Astrocyte (in vitro differentiated cells and primary cell): Measurements from ENCODE around the gene TOGARAM2. TPM values are rescaled to one million over a fixed set of nuclear protein-coding genes. Genes with fewer than 3 reads are reported as not detected.

Source experiments
- DNase-seq: peaks from one replicate; pipeline ENCODE4 v3.0.0-alpha.2; 2010; ENCODE audit warnings: low read depth
- FAIRE-seq: peaks from 2 replicates; lab custom pipeline; 2011; peaks lifted over from hg19 to GRCh38; lab: Jason Lieb, UNC
- H2AFZ ChIP-seq: 2 replicates; pipeline ENCODE4 v1.6.0; 2012; ENCODE audit warnings: low read depth, low read length, inconsistent platforms
- H3K27ac ChIP-seq: 2 replicates; pipeline ENCODE4 v1.5.1; 2011; ENCODE audit warnings: low read depth, low read length, inconsistent platforms
- H3K27me3 ChIP-seq: 2 replicates; pipeline ENCODE4 v1.6.0; 2011; ENCODE audit warnings: low read length, inconsistent platforms; ENCODE audit not compliant: insufficient read depth
- H3K36me3 ChIP-seq: 2 replicates; pipeline ENCODE4 v1.5.1; 2011; ENCODE audit warnings: low read length, inconsistent platforms; ENCODE audit not compliant: insufficient read depth
- H3K4me1 ChIP-seq: 2 replicates; pipeline ENCODE4 v1.5.1; 2011; ENCODE audit warnings: low read length, inconsistent platforms; ENCODE audit not compliant: insufficient read depth
- H3K4me2 ChIP-seq: 2 replicates; pipeline ENCODE4 v1.6.0; 2012; ENCODE audit warnings: low read length, inconsistent platforms
- H3K4me3 ChIP-seq: 2 replicates; pipeline ENCODE4 v1.5.1; 2011; ENCODE audit warnings: low read depth, mild to moderate bottlenecking, low read length, inconsistent platforms; ENCODE audit not compliant: insufficient read depth
- H3K79me2 ChIP-seq: 2 replicates; pipeline ENCODE4 v1.6.0; 2012; ENCODE audit warnings: mild to moderate bottlenecking, low read length, inconsistent platforms; ENCODE audit not compliant: insufficient read depth
- H3K9ac ChIP-seq: 2 replicates; pipeline ENCODE4 v1.6.0; 2012; ENCODE audit warnings: mild to moderate bottlenecking, low read length, inconsistent platforms
- H3K9me3 ChIP-seq: 2 replicates; pipeline ENCODE4 v1.5.1; 2012; ENCODE audit warnings: low read depth, mild to moderate bottlenecking, low read length, inconsistent platforms; ENCODE audit not compliant: insufficient read depth
- H4K20me1 ChIP-seq: 2 replicates; pipeline ENCODE4 v1.6.0; 2012; ENCODE audit warnings: low read length, inconsistent platforms; ENCODE audit not compliant: insufficient read depth
- H3K27ac Mint-ChIP-seq: one replicate; pipeline ENCODE4 v1.8.0; 2021; ENCODE audit warnings: mild to moderate bottlenecking, mixed read lengths; ENCODE audit not compliant: unreplicated experiment
- H3K27me3 Mint-ChIP-seq: one replicate; pipeline ENCODE4 v1.8.0; 2021; ENCODE audit warnings: low read depth, mixed read lengths; ENCODE audit not compliant: unreplicated experiment
- H3K36me3 Mint-ChIP-seq: one replicate; pipeline ENCODE4 v1.8.0; 2021; ENCODE audit warnings: low read depth, mixed read lengths; ENCODE audit not compliant: unreplicated experiment
- H3K4me1 Mint-ChIP-seq: one replicate; pipeline ENCODE4 v1.8.0; 2021; ENCODE audit warnings: low read depth, mixed read lengths; ENCODE audit not compliant: unreplicated experiment
- H3K4me3 Mint-ChIP-seq: one replicate; pipeline ENCODE4 v1.8.0; 2021; ENCODE audit warnings: mild to moderate bottlenecking, moderate library complexity, mixed read lengths; ENCODE audit not compliant: unreplicated experiment
- H3K9me3 Mint-ChIP-seq: one replicate; pipeline ENCODE4 v1.8.0; 2021; ENCODE audit warnings: mild to moderate bottlenecking, mixed read lengths; ENCODE audit not compliant: unreplicated experiment
- EZH2 ChIP-seq: IDR thresholded peaks from 2 replicates; pipeline ENCODE4 v1.6.1; 2012; ENCODE audit warnings: mild to moderate bottlenecking, low read length, inconsistent platforms; ENCODE audit not compliant: insufficient read depth
- total RNA-seq: library from RNA; stranded (reverse); gene quantifications from 2 replicates; pipeline ENCODE4 v1.2.1, GENCODE V29; 2021
- TF ChIP-seq, protein P1 (sequence below): IDR thresholded peaks from 2 replicates; pipeline ENCODE4 v1.5.1; 2011; ENCODE audit warnings: low read depth, mild to moderate bottlenecking, inconsistent platforms, low read length, moderate library complexity; ENCODE audit not compliant: insufficient read depth

Gene TOGARAM2
- total RNA-seq, 1 donor from 2014 or later: 0.73 TPM

DNA sequence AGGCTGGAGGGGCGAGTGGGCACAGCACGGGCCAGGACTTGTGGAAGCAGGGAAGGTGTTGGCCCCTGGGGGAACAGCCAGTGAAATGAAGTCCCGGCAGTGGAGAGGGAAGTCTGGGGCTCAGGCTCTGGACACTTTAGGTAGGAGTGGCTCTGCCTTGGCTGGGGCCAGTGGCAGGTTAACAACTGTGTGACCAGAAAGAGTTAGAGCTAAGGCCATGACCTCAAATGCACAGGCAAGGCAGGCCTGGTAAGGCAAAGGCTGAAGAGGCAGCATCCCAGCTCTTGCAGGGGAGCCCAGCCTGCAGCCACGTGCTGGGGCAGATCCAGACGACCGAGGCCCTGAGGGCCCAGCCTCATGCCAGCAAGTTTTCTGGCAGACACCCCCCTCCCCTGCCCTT, 71.7 kb downstream of the TOGARAM2 start:
- no peak overlapping the region for H3K27ac Mint-ChIP-seq
- no peak for FAIRE-seq

DNA sequence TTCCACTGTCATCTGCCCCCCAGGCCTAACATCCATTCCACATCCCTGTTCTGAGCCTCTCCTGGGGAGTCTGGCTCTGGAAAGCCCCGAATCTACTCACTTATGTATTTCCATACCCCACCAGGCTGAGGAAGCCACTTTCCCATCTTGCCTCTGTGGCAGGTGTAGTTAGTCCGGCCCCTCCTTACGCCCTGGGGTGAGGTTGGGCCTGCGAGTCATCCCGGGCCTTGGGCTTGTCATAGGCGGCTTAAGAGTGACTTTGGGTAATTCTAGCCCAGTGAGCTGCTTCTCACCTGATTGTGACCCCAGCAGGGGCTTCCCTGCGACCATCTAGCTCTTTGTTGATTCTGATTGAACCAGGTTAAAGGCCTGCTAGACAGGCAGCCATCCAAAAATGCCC, 72.1 kb downstream of the TOGARAM2 start:
- Histone ChIP-seq H3K4me2 (no peak overlapping the region), H3K27ac (no peak overlapping the region), H3K4me3 (no peak overlapping the region), H3K9ac (no peak overlapping the region), H2AFZ (no peak overlapping the region), H3K36me3 (no peaks in the 10 kb centered on the region), H3K79me2 (no peaks in the 10 kb centered on the region), H3K4me1 (no peaks in the 10 kb centered on the region), H4K20me1 (no peaks in the 10 kb centered on the region), H3K9me3 (no peaks in the 10 kb centered on the region), H3K27me3 (no peaks in the 10 kb centered on the region)
- DNase-seq (no peak), FAIRE-seq (no peak)
- H3K4me1 Mint-ChIP-seq: peaks cover 5% of the 10 kb centered on the region
- no peaks in the 10 kb centered on the region for H3K9me3 Mint-ChIP-seq
- H3K36me3 Mint-ChIP-seq: no peaks in the 10 kb centered on the region
- no peak overlapping the region for H3K4me3 Mint-ChIP-seq
- no peak overlapping the region for H3K27ac Mint-ChIP-seq
- TF ChIP-seq, protein P1, sequence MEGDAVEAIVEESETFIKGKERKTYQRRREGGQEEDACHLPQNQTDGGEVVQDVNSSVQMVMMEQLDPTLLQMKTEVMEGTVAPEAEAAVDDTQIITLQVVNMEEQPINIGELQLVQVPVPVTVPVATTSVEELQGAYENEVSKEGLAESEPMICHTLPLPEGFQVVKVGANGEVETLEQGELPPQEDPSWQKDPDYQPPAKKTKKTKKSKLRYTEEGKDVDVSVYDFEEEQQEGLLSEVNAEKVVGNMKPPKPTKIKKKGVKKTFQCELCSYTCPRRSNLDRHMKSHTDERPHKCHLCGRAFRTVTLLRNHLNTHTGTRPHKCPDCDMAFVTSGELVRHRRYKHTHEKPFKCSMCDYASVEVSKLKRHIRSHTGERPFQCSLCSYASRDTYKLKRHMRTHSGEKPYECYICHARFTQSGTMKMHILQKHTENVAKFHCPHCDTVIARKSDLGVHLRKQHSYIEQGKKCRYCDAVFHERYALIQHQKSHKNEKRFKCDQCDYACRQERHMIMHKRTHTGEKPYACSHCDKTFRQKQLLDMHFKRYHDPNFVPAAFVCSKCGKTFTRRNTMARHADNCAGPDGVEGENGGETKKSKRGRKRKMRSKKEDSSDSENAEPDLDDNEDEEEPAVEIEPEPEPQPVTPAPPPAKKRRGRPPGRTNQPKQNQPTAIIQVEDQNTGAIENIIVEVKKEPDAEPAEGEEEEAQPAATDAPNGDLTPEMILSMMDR: no peak
- no peak for TF ChIP-seq EZH2
- peaks cover 18% of the 10 kb centered on the region for H3K27me3 Mint-ChIP-seq

More for the DNA sequence above, 71.7 kb downstream of the TOGARAM2 start:
- Histone ChIP-seq H4K20me1 (no peaks in the 10 kb centered on the region), H3K27ac (no peak overlapping the region), H3K9me3 (no peaks in the 10 kb centered on the region), H3K27me3 (no peaks in the 10 kb centered on the region), H3K79me2 (no peaks in the 10 kb centered on the region), H3K36me3 (no peaks in the 10 kb centered on the region), H3K9ac (no peak overlapping the region), H3K4me1 (no peaks in the 10 kb centered on the region), H3K4me2 (no peak overlapping the region), H3K4me3 (no peak overlapping the region), H2AFZ (no peak overlapping the region)
- peaks cover 18% of the 10 kb centered on the region for H3K27me3 Mint-ChIP-seq
- no peak for TF ChIP-seq EZH2
- TF ChIP-seq, protein P1: no peak
- peaks cover 5% of the 10 kb centered on the region for H3K4me1 Mint-ChIP-seq
- DNase-seq: no peak
- no peaks in the 10 kb centered on the region for H3K9me3 Mint-ChIP-seq
- no peaks in the 10 kb centered on the region for H3K36me3 Mint-ChIP-seq
- H3K4me3 Mint-ChIP-seq: no peak overlapping the region

GRCh38 chr2:29053670-29054400, 72.7 kb downstream of the TOGARAM2 start:
- H3K4me3 ChIP-seq: no peak overlapping the region
- no peak overlapping the region for H3K9ac ChIP-seq
- no peaks in the 10 kb centered on the region for H3K27me3 ChIP-seq
- TF ChIP-seq EZH2: no peak
- TF ChIP-seq, protein P1: no peak
- DNase-seq (no peak), FAIRE-seq (no peak)
- H3K4me1 ChIP-seq: no peaks in the 10 kb centered on the region
- no peak overlapping the region for H3K4me2 ChIP-seq
- H3K27ac Mint-ChIP-seq: peak overlapping the region; percentile 12
- H3K9me3 Mint-ChIP-seq: no peaks in the 10 kb centered on the region
- no peaks in the 10 kb centered on the region for H3K9me3 ChIP-seq
- H3K27me3 Mint-ChIP-seq: peaks cover 16% of the 10 kb centered on the region
- no peaks in the 10 kb centered on the region for H3K36me3 ChIP-seq
- H3K4me1 Mint-ChIP-seq: peaks cover 5% of the 10 kb centered on the region
- H3K27ac ChIP-seq: no peak overlapping the region
- H3K36me3 Mint-ChIP-seq: no peaks in the 10 kb centered on the region
- no peak overlapping the region for H3K4me3 Mint-ChIP-seq
- H2AFZ ChIP-seq: no peak overlapping the region
- H3K79me2 ChIP-seq: no peaks in the 10 kb centered on the region
- H4K20me1 ChIP-seq: no peaks in the 10 kb centered on the region
